DLD1 (cell line): ENCODE measurements around the gene TGFBR2.
"Not testable (repeated sequence)": the region's sequence is repeated elsewhere in the genome, so short reads cannot be mapped to it uniquely, and the experiment has no call there.

Experiments used
- in situ Hi-C: cut with HindIII; loops from 2 replicates; pipeline ENCODE4 v1.10.0; 2017; ENCODE audit warnings: low sequenced_read_pairs

TGFBR2 gene

GRCh38 chr3:30617653-30618052 is 11.3 kb downstream of the TGFBR2 start:
- in situ Hi-C loops, result no loop called here

- in situ Hi-C loops, result no loop called here
Measured at GRCh38 chr3:30618526-30618925, 12.1 kb downstream of the TGFBR2 start.

DNA sequence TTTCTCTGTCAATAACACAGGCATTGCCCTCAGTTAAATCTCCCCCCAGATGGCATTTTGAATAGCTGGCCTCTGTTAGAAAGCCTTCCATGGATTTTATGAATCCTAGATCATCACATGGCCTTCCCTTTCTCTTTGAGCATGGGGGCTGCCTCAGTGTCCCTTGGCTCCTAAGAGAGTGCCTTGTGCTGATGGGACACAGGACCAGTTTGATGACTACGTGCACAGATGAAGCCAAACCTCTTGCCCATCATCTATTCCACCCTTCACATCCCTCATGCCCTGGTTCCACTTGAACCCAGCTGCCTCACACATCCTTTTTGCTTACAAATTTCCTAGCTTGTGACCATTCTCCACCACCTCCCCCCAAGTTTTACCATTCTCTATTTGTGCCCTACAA is 12.9 kb downstream of the TGFBR2 start:
- in situ Hi-C loops, result no loop called here

GRCh38 chr3:30620402-30621360 is 14.3 kb downstream of the TGFBR2 start:
- in situ Hi-C loops, result no loop called here

- in situ Hi-C loops, result no loop called here
Measured at GRCh38 chr3:30621576-30621975, 15.2 kb downstream of the TGFBR2 start.

DNA sequence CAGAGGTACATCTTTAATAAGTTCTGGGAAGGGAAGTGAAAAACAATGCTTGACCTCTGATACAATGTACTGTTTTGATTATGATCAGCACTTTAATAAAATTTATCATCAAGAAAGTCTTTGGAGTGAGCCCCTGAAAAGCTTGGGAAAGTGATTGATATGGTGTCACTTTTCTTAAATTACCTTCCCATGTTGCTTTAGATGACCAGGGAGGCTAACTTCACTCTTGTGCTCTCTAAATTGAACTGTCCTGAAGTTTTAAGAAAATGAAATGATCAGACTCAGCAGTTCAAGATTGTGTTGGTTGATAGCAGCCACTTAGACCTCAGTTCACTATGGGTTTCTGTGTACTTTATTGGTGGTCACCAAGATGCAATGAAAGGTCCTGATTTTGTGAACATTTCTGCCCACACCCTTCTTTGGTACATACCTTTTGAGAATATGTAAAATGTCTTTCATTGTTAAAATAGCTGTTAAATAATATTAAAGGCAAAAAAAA is 15.7 kb downstream of the TGFBR2 start:
- in situ Hi-C loops, result no loop called here

DNA sequence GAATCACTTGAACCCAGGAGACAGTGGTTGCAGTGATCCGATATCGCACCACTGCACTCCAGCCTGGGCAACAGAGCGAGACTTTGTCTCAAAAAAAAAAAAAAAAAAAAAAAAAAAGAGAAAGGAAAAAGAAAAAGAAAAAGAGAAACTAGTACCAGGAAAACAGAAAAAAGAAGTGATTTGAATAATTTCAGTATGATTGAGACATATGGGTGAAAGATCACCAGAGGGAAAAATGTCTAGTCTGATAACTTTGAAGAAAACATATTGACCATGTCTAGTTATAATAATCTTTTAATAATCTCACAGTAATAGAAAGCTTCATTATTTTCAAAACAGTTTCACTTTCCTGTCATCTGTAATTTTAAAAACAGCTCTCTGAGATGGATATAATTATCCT is 16.4 kb downstream of the TGFBR2 start:
- in situ Hi-C loops, result no loop called here

- in situ Hi-C loops, result no loop called here
Measured at GRCh38 chr3:30623351-30623750, 16.9 kb downstream of the TGFBR2 start.

DNA sequence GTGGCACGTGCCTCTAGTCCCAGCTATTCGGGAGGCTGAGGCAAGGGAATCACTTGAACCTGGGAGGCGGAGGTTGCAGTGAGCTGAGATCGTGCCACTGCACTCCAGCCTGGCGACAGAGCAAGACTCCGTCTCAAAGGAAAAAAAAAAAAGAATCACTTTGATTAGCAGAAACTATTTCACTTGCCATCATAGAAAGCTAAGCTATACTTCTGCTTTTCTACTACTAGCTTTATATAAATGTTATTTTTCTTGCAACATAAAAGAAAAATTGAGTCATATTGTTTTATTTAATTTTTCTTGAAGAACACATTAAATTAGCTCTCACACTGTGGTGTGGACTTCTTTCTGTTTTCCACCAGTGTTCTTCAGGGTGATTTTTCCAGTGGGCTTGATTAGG is 18.1 kb downstream of the TGFBR2 start:
- in situ Hi-C loops, result not testable (repeated sequence)

- in situ Hi-C loops, result no loop called here
Measured at GRCh38 chr3:30625541-30626438, 19.4 kb downstream of the TGFBR2 start.

GRCh38 chr3:30626443-30627180 is 20.2 kb downstream of the TGFBR2 start:
- in situ Hi-C loops, result no loop called here

DNA sequence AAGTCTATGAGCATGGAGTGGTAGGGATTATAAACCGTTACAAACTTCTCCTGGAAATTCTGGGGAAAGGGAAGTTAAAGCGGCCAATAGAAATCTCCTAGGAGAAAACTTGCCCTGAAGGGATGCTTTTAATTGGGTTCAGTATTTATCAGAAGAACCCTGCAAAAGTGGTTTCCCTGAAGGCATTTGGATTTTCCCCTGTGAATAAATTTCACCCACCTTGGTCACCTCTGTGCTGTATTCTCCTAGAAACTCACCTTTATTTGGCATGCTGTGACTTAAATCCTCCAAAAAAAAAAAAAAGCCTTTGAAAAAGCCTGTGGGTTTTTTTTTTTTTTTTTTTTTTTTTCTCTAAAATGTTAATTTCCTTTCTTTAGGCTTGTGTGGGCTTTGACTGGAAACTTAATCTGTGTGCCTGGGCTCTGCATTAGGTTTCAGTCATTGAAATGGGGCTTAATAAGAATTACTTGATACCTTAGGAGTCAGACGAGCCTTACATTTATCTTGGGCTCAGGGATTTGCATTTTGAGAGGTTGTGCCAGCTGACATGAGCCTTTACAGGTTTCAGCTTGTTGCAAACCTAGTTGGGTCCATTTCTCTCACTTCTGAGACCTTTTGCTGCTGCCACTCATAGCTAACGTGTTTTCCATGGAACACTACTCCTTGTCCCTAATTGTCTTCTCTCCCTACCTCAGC is 22.0 kb downstream of the TGFBR2 start:
- in situ Hi-C loops, result no loop called here

DNA sequence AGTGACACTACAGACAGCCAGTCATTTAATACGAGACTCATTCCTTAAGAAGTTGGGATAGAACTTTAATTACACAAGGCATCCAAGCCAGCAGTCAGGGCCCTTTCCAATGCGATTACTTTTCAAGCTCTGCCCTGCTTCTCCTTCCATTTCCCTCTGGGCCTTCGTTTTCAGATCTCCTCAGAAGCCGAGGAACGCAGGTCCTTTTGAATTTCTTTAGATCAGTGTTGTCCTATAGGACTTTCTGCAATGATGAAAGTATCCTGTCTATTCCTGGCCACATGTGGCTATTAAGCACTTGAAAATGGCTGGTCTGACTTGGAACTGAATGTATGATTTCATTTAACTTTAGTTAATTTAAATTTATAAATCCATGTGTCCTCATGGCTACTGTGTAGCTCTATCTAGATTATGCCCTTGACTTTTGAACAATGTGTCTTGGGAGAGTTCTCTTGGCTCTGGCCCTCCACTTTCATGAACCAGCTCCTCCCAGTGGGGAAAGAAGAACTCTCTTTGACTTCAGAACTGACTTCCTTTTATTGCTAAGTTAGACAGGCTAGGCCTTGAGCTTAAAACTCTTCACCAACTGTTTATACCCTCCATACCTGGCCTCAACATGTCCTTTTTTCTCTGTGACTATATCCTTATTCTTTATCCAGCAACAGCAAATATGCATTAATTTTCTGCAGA is 22.6 kb downstream of the TGFBR2 start:
- in situ Hi-C loops, result no loop called here

- in situ Hi-C loops, result no loop called here
Measured at GRCh38 chr3:30629746-30630145, 23.3 kb downstream of the TGFBR2 start.

- in situ Hi-C loops, result no loop called here
Measured at GRCh38 chr3:30630238-30631030, 24.0 kb downstream of the TGFBR2 start.

DNA sequence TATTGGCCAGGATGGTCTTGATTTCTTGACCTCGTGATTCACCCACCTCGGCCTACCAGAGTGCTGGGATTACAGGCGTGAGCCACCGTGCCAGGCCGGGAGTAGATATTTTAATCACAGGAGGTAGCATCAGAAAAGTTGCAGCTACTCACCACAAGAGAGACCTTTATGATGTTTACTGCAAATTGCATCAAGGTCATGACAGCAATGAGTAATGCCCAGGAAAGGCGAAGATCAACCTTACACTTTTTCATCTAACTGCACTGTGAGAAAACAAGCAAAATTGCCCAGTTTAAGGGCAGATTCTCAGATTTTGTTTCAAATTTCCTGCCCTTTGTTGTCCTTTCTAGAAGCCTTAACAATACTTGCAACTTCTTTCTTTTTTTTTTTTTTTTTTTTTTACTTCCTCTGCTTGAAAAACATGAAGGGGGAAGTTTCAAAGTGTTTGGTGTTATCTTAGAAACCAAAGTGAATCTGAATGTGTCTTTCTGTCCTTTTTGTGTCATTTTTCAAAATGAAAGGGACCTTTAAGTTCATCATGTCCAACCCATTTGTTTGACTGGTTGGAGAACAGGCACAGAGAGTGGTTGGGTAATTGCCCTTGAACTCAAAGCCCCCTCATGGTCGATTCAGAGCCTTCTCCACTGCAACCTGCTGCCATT is 25.0 kb downstream of the TGFBR2 start:
- in situ Hi-C loops, result no loop called here

DNA sequence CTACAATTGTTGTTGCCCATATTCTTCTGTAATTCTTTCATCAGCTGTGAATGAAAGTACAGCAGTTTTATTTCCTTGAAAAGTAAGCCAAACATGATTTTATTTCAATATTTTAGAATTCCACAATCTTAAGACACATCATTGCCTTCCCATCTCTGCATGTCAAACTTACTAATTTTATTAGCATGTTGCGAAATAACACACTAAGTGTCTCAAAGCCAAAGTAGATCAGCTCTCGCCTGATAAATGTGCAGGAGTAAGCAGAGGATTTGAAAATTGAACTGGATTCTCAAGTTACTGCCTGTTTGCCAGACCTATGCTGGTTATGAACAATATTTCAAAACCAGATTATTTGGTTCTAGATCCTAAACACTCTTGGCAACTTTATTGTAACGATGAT is 25.7 kb downstream of the TGFBR2 start:
- in situ Hi-C loops, result no loop called here

GRCh38 chr3:30632521-30632920 is 26.1 kb downstream of the TGFBR2 start:
- in situ Hi-C loops, result no loop called here
